Stimulated activated naive CD8-positive, alpha-beta T cell treated with anti-CD3 and anti-CD28 coated beads, Interleukin-15, amount 100 ng/mL, for 72 hours (primary cell): Measurements from ENCODE around the gene RAD18.

Source experiments
- ATAC-seq: fragments of 150-1000 bp; cut with Tn5 transposase; 2 replicates; pipeline ENCODE4 v1.10.0; 2021; ENCODE audit warnings: mild to moderate bottlenecking, moderate library complexity
- DNase-seq, 2 donors: peaks; one replicate each; pipeline ENCODE4 v3.0.0; 2021 to 2022
- H3K27ac Mint-ChIP-seq, 2 donors: one replicate each; pipeline ENCODE4 v1.8.0; 2022; ENCODE audit warnings: mild to moderate bottlenecking in 2 of 2, mixed read lengths in 2 of 2, moderate library complexity in 2 of 2
- H3K27me3 Mint-ChIP-seq: one replicate; pipeline ENCODE4 v1.8.0; 2022; ENCODE audit warnings: mixed read lengths
- H3K4me1 Mint-ChIP-seq: one replicate; pipeline ENCODE4 v1.8.0; 2022; ENCODE audit warnings: mild to moderate bottlenecking, mixed read lengths
- H3K4me3 Mint-ChIP-seq, 2 donors: one replicate each; pipeline ENCODE4 v1.8.0; 2022; ENCODE audit warnings: mild to moderate bottlenecking in 2 of 2, mixed read lengths in 2 of 2, moderate library complexity in 1 of 2
- H3K9me3 Mint-ChIP-seq, 2 donors: one replicate each; pipeline ENCODE4 v1.8.0; 2022; ENCODE audit warnings: mixed read lengths in 2 of 2

The RAD18 gene

DNA sequence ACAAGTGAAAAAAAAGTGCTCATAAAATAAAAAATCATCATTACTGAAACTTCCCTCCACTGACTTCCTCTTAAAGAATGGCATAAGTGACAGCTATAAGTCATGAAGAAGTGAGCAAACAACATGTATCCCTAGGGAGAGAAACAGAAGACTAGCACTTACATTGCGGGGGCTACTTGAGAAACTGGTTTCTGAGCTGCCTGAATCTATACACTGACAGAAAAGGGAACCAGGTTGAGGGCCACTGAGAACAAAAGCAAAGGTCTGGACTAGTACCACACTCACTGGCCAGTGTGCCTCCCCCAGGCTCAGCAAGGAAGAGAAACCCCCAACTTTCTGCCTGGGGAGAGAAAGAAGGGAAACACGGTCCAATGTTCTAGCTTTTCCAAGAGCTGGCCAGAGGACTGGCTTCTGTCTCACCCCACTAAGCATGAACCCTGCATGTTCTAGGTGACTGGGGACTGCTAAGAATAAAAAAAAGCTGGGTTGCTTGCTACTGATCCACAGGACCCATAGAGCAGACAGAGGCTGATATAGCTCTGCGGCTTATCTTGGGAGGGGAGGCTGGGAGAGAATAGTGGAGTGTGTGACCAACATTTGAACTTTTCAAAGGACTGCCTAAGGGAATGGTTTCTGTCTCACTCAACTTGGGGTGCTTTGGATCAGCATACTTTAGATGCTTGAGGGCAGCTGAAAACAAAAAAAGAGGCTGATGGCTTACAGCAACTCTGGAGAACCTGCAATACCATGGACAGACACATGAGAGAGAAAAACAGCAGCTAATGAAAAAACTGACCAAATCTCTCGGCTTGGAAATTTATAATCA is 8.1 kb downstream of the RAD18 start:
- DNase-seq (no peak), ATAC-seq (no peak)
- H3K4me3 Mint-ChIP-seq = no peak overlapping the region
- no peaks in the 10 kb centered on the region for H3K27me3 Mint-ChIP-seq
- peaks cover 52% of the 10 kb centered on the region for H3K4me1 Mint-ChIP-seq
- H3K9me3 Mint-ChIP-seq = no peaks in the 10 kb centered on the region
- H3K27ac Mint-ChIP-seq = no peak overlapping the region

DNA sequence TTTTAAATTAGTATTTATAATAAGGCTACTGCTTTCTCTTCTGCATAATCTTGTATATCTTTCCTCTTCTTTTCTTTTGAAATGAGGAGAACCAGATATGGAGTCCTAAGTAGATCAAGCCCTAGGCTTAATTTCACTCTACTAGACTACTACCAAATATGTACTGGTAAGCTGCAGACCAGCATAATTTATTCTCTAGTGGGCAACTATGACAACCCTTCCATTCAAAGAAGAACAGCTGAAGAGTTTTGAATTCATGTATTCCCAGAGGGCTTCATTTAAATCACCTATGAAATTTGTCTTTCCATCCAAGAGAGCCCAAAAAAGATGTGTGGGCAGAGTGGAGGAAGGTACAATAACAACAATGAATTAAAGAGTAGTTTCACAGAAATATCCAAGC is 10.0 kb downstream of the RAD18 start:
- no peak for ATAC-seq

DNA sequence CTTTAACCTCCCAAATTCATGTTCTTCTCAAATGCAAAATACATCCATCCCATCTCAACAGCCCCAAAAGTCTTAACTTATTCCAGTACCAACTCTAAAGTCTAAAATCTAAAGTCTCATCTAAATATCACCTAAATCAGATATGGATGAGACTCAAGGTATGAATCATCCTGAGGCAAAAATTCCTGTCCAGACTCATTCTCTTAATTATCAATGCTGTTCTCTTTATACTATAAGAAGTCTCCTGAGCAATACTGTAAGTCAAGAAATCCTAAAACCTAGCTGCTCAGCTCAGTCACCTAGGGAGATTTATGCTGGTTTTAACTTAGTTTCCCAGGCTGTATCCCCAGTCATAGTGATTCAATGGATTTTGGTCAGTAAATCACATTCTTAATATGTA is 11.1 kb downstream of the RAD18 start:
- peaks cover 30% of the 10 kb centered on the region for H3K4me1 Mint-ChIP-seq

More for the DNA sequence above, 10.0 kb downstream of the RAD18 start:
- peaks cover 36% of the 10 kb centered on the region for H3K4me1 Mint-ChIP-seq
- no peaks in the 10 kb centered on the region for H3K27me3 Mint-ChIP-seq
- H3K4me3 Mint-ChIP-seq = no peak overlapping the region
- no peaks in the 10 kb centered on the region for H3K9me3 Mint-ChIP-seq
- DNase-seq = no peak
- H3K27ac Mint-ChIP-seq = no peak overlapping the region

DNA sequence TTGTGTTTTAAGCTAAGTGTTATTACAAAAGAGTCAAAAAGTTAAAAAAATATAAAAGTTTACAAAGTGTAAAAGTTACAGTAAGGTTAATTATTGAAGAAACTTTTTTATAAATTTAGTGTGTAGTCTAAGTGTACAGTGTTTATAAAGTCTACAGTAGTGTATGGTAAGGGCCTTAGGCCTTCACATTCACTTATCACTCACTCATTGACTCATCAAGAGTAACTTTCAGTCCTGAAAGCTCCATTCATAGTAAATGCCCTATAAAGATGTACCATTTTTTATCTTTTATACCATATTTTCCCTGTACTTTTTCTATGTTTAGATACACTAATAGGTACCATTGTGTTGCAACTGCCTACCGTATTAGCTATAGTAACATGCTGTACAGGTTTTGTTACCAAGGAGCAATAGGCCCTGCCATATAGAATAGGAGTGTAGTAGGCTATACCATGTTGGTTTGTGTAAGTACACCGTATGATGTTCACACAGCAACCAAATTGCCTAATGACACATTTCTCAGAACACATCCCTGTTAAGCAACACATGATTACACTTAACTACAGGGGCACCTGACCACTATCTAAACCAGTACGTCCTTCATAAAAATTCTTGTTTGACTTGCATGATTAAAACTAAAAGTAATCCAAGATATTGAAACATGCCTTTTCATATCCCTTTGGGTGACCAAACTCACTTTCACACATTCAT is 17.2 kb downstream of the RAD18 start:
- Mint-ChIP-seq H3K4me1 (peaks cover 8% of the 10 kb centered on the region), H3K27me3 (no peaks in the 10 kb centered on the region), H3K4me3 (no peak overlapping the region)

More for the DNA sequence above, 11.1 kb downstream of the RAD18 start:
- DNase-seq (no peak), ATAC-seq (no peak)
- Mint-ChIP-seq H3K9me3 (no peaks in the 10 kb centered on the region), H3K4me3 (no peak overlapping the region), H3K27ac (no peak overlapping the region), H3K27me3 (no peaks in the 10 kb centered on the region)

DNA sequence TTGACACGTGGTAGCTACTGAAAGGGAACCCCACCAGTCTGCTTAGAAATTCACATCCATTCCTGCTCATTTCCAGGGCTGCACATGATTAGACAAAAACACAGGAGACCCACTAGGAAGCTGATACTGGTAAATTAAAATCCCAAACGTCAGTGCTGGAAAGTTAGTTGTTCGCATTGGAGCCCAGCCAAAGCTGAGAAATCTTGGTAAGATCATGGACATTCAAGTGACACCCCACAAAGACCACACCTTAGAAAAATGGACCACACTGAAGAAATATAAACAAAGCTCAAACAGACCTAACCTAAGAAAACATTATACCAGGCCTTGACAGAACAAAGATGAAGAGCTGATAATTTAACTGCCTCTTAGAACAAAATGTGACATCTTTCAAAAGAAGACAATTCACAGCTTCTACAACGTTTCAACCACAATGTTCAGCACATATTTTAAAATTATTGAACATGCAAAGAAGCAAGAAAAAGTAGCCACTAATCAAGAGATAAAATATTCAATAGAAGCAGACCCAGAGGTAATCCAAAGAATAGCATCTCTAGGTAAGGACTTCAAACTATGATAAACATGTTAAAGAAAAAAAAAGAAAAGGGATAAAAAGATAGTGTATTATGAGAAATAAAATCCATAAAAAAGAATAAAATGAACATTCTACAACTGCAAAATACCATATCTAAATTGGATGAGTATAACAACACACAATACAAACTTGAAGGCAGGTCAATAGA is 20.4 kb downstream of the RAD18 start:
- peaks cover 9 to 17% of the 10 kb centered on the region in 2 donors for H3K9me3 Mint-ChIP-seq
- ATAC-seq = no peak
- no peaks in the 10 kb centered on the region for H3K4me1 Mint-ChIP-seq
- no peak for DNase-seq
- H3K27me3 Mint-ChIP-seq = no peaks in the 10 kb centered on the region
- H3K4me3 Mint-ChIP-seq = no peak overlapping the region
- H3K27ac Mint-ChIP-seq = peak overlapping the region in 1 of 2 donors; percentile 35

More for the DNA sequence above, 17.2 kb downstream of the RAD18 start:
- Mint-ChIP-seq H3K27ac (no peak overlapping the region), H3K9me3 (peaks cover 9 to 17% of the 10 kb centered on the region in 2 donors)
- DNase-seq = no peak
- ATAC-seq = no peak

DNA sequence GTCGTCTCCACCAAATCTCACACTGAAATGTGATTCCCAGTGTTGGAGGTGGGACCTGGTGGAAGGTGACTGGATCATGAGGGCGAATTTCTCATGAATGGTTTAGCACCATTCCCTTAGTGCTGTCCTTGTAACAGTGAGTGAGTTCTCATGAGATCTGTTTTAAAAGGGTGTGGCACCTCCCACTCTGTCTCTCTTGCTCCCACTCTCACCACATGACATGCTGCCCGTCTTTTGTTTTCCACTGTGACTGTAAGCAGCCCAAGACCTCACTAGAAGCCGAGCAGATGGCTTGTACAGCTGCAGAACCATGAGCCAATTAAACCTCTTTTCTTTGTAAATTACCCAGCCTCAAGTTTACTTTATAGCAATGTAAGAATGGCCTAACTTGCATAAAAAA is 21.2 kb downstream of the RAD18 start:
- H3K27me3 Mint-ChIP-seq = no peaks in the 10 kb centered on the region
- H3K9me3 Mint-ChIP-seq = peaks cover 9 to 17% of the 10 kb centered on the region in 2 donors
- no peaks in the 10 kb centered on the region for H3K4me1 Mint-ChIP-seq
- ATAC-seq (no peak), DNase-seq (no peak)
- H3K4me3 Mint-ChIP-seq = no peak overlapping the region
- H3K27ac Mint-ChIP-seq = no peak overlapping the region

DNA sequence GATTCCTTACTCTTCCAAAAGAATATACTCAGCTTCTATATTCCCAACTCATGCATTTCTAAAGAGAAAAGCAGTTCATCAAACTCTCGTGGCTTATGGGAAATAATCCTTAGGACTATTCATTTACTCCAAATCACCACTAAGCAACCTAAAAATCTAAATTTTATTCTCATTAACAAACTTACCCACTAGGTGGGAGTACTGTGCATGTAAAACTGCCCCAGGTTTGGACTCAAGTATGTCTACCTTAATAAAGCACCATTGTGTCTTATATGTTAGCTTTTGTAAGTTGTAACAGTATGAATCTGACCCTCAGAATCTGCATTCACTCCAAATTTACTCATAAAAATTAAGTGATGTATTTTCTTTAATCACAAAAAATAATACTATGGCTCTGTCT is 25.3 kb downstream of the RAD18 start:
- no peaks in the 10 kb centered on the region for H3K27me3 Mint-ChIP-seq
- H3K4me3 Mint-ChIP-seq = no peak overlapping the region
- H3K4me1 Mint-ChIP-seq = no peaks in the 10 kb centered on the region
- no peak overlapping the region for H3K27ac Mint-ChIP-seq
- peaks cover 0 to 6% of the 10 kb centered on the region in 2 donors for H3K9me3 Mint-ChIP-seq
- DNase-seq (no peak), ATAC-seq (no peak)

DNA sequence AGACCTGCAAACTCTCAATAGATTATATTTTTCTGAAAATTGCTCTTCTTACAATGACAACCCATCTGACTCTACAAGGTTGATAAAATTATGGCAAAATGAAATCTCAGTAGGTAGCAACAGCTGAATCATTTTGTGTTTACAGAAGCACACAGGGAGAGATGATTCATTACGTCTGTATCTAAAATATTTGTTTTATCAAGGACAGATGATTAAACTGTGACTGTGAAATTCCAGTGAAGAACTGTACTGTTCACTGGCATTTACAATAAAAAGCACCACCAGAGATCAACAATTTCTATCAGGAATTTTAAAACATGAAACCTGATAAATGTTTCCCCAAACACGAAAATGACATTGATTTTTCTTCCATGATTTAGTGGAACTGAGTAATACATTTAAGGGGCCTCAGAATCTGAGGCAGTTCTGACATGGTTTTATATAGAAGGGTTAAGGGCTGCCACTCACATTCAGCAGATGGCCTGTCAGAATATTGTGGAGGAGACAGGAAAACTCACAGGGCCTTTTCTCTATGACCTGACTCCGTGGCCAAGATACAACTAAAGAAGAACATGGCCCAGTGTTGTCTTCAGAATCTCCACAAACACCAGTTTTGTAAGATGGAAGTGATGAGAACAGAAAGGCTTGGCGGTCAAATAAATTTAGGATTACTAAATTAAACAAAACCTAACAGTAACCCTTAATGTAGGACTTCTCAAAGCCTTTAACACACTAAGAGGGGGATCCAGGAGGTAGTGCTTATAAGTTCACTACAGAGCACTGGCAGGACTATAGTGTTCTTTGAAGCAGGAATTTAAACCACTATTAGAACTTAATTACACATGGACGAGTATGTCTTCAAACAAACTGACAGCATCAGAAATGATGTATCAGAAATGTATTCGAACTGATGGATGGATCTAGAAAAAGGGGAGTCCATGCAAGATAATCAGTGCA is 25.9 kb downstream of the RAD18 start:
- Mint-ChIP-seq H3K4me3 (no peak overlapping the region), H3K9me3 (no peaks in the 10 kb centered on the region), H3K4me1 (no peaks in the 10 kb centered on the region), H3K27ac (no peak overlapping the region), H3K27me3 (no peaks in the 10 kb centered on the region)
- DNase-seq (no peak), ATAC-seq (no peak)

DNA sequence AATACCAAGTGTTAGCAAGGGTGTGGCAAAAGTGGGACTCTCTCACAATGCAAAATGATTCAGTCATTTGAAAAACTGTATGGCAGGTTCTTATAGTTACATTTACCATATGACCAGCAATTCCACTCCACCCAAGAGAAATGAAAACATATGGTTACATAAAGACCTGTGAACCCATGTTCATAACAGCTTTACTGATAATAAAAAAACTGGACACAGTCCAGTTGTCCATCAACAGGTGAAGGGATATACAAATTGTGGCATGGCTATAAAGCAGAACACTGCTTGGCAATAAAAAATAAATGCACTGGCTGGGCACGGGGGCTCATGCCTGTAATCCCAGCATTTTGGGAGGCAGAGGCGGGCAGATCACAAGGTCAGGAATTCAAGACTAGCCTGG is 30.8 kb downstream of the RAD18 start:
- ATAC-seq (no peak), DNase-seq (no peak)
- Mint-ChIP-seq H3K27me3 (no peaks in the 10 kb centered on the region), H3K27ac (no peak overlapping the region), H3K9me3 (no peaks in the 10 kb centered on the region), H3K4me3 (no peak overlapping the region), H3K4me1 (no peaks in the 10 kb centered on the region)

DNA sequence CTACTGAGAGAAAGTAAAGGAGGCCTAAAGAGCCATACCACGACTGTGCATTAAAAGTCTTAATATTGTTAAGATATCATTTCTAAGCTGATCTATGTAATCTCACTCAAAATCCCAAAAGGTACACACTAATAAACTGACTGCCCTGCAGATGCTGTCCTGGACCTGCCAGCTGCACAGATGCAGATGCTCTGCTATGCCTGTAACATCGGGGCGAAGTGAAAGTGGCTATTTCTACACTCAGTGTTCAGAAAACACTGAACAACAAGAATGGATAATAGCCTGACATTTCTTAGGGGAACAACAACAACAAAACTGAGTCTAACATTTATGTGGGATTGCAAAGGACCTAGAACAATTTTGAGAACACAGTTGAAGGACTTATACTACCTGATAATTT is 31.9 kb downstream of the RAD18 start:
- Mint-ChIP-seq H3K9me3 (no peaks in the 10 kb centered on the region), H3K27ac (peak overlapping the region in 1 of 2 donors; percentile 30), H3K4me1 (no peaks in the 10 kb centered on the region), H3K27me3 (no peaks in the 10 kb centered on the region), H3K4me3 (no peak overlapping the region)
- ATAC-seq = no peak
- DNase-seq = no peak

DNA sequence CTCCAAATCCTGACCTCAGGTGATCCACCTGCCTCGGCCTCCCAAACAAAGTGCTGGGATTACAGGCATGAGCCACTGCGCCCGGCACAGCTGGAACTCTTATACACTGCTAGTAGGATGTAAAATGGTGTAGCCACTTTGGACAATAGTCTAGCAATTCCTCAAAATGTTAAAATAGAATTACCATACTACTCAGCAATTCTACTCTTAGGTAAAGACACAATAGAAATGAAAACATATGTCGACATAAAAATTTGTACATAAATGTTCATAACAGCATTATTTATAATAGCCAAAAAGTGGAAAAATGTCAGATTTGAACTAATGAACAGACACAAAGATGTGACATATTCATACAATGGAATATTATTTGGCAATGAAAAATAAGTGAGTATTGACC is 33.4 kb downstream of the RAD18 start:
- DNase-seq (no peak), ATAC-seq (no peak)
- H3K4me3 Mint-ChIP-seq = no peak overlapping the region

DNA sequence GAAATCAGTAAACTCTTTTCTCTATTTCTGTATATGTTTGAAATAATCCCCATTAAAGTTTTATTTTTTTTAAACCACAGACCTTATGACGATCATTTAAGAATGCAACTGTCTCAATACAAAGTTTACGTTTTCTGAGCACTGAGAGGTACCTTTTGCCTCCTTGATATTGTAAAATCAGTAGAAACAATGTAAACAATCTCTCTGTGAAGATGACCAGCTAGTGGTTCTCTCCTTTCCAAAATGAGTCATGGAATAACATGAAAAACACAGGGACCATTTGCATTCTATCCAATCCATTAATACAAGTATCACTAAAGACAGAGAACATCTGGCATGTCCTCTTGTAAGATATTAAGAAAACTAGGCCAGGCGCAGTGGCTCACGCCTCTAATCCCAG is 48.8 kb downstream of the RAD18 start:
- Mint-ChIP-seq H3K27me3 (no peaks in the 10 kb centered on the region), H3K4me3 (no peak overlapping the region), H3K27ac (no peak overlapping the region), H3K4me1 (no peaks in the 10 kb centered on the region), H3K9me3 (no peaks in the 10 kb centered on the region)
- ATAC-seq (no peak), DNase-seq (no peak)

More for the DNA sequence above, 33.4 kb downstream of the RAD18 start:
- no peaks in the 10 kb centered on the region for H3K9me3 Mint-ChIP-seq
- no peaks in the 10 kb centered on the region for H3K4me1 Mint-ChIP-seq
- no peak overlapping the region for H3K27ac Mint-ChIP-seq
- no peaks in the 10 kb centered on the region for H3K27me3 Mint-ChIP-seq

DNA sequence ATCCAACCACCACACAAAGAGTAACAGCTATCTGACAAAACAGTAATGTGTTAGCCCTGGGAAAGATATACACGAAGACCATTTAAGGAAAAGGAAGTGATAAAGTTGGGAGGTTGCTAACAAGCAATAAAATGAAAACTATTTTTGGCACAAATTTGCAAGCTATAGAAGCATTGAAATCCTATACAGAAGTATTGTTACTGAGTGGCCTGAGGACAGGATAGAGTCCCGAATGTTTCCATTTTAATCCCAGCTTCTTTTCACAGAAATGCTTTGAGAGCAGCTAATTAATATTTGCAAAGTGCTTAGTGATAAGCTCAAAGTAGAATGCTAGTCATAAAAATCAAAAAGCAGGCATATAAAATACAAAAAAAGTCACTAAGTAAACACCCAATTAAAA is 51.5 kb downstream of the RAD18 start:
- DNase-seq (no peak), ATAC-seq (no peak)
- Mint-ChIP-seq H3K27ac (no peak overlapping the region), H3K4me1 (no peaks in the 10 kb centered on the region), H3K4me3 (no peak overlapping the region), H3K9me3 (no peaks in the 10 kb centered on the region), H3K27me3 (no peaks in the 10 kb centered on the region)

DNA sequence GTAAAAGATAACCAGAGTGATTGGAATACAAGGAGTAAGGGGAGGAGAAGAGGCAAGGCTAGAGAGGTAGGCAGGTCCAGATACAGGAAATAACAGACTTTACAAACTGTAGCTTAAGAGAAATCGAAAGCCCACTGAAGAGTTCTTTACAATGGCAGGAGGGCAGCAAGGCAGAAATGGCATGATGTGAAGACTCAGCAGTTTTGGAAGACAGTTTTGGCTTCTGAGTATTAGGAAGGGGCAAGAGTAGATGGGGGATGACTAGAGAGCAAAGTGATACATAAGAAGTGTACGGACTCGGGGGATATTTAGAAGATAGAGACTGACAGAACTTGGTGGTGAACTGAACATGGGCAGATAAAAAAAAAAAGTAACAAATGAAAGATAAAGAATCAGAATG is 54.1 kb downstream of the RAD18 start:
- Mint-ChIP-seq H3K27ac (no peak overlapping the region), H3K4me3 (no peak overlapping the region), H3K27me3 (no peaks in the 10 kb centered on the region), H3K4me1 (no peaks in the 10 kb centered on the region), H3K9me3 (no peaks in the 10 kb centered on the region)
- DNase-seq (no peak), ATAC-seq (no peak)

DNA sequence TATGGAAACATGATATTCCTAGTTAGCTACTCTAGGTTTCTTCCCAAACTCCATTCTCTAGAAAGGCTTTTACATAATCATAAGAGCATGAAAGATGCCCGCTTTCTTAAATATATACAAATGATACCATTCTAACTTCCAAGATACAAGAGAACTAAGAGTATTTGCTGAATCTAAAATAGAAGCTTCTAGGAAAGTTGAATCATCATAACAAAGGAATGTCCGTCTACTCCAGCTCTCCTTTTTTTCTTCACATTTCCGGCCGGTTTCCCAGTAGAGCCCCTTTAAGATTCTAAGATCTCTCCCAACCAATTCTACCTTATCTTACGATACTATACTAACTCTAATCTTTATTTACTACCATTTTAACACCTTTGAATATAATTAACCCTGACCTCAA is 60.1 kb downstream of the RAD18 start:
- no peaks in the 10 kb centered on the region for H3K9me3 Mint-ChIP-seq
- H3K4me3 Mint-ChIP-seq = no peak overlapping the region
- no peaks in the 10 kb centered on the region for H3K4me1 Mint-ChIP-seq
- DNase-seq (no peak), ATAC-seq (no peak)
- no peak overlapping the region for H3K27ac Mint-ChIP-seq
- H3K27me3 Mint-ChIP-seq = no peaks in the 10 kb centered on the region
